ENCODE data around the gene ATP6V1B1. TPM values are rescaled to one million over a fixed set of nuclear protein-coding genes. Genes with fewer than 3 reads are reported as not detected.

Gene ATP6V1B1
- total and polyA plus RNA-seq, 2 experiments from 2014 or later = not detected

DNA sequence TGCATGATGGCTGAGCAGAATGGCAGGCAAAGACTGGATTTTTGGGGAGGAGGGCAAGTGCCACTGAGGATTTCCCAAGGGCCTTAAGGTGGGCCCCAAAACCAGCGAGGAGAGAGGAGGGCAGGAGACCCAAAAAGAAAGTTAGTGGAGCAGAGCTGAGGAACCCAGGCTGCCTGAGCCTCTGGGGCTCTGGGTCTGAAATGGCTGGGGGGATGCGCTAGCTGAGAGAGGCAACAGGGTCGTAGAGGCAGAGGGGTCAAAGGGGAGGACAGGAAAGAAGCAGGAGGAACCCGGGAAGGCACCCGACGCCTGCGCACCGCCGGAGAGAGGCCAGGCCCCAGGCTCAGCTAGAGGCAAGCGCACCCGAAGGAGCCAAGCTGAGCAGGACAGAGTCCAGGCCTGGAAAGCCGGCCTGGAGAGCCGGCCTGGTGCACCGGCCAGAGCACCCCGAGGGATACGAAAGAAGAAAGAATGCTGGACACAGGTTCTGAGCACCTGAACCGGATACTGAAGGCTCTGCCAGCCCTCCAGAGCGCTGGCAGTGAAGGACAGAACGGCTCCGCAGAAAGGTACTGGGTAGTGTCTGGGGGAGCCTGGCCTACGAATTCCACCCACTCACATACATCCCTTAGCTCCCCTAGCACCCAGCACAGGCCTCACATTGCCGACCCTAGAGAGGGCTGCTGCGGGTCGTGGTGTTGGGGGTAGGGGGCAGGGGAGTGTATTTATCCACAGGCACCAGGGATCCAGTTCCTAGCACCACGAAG lies 39.5 kb upstream of the ATP6V1B1 start:
- Histone ChIP-seq H3K27me3 (ENCODE audit: insufficient read depth) (peaks cover 100% of the 10 kb centered on the region), H3K4me2 (peak overlapping the region; percentile 69), H2AFZ (no peak overlapping the region), H4K20me1 (replicated peaks; ENCODE audit: insufficient read depth) (peaks cover 25% of the 10 kb centered on the region), H3F3A (replicated peaks; ENCODE audit: low read depth) (0 out of 2 replicates have a peak, but pooled peaks cover 9% of the 10 kb centered on the region), H3K36me3 (ENCODE audit: insufficient read depth) (no peaks in the 10 kb centered on the region), H3K4me1 (ENCODE audit: insufficient read depth) (peaks cover 34% of the 10 kb centered on the region), H3K79me2 (replicated peaks; ENCODE audit: insufficient read depth) (no peaks in the 10 kb centered on the region), H3K27ac (ENCODE audit: low read depth) (no peak overlapping the region), H3K9me2 (ENCODE audit: insufficient read depth) (no peaks in the 10 kb centered on the region), H3K4me3 (peak overlapping the region; percentile 22; the same call in 1 of the 2 replicates)
- Mint-ChIP-seq H3K27ac (no peak overlapping the region), H3K9me3 (no peaks in the 10 kb centered on the region; the same call in 2 of the 3 replicates), H3K4me1 (peaks cover 48% of the 10 kb centered on the region), H3K36me3 (ENCODE audit: low read depth) (no peaks in the 10 kb centered on the region; the same call in 2 of the 3 replicates), H3K4me3 (peak overlapping the region; percentile 21; the same call in 1 of the 3 replicates), H3K27me3 (ENCODE audit: insufficient read depth, low read depth, poor library complexity) (peaks cover 100% of the 10 kb centered on the region)
- TF ChIP-seq EZH2 (IDR thresholded peaks at IDR 0.05; ENCODE audit: low read depth, unreplicated experiment) = peak; percentile 67
- TF ChIP-seq, protein P1, sequence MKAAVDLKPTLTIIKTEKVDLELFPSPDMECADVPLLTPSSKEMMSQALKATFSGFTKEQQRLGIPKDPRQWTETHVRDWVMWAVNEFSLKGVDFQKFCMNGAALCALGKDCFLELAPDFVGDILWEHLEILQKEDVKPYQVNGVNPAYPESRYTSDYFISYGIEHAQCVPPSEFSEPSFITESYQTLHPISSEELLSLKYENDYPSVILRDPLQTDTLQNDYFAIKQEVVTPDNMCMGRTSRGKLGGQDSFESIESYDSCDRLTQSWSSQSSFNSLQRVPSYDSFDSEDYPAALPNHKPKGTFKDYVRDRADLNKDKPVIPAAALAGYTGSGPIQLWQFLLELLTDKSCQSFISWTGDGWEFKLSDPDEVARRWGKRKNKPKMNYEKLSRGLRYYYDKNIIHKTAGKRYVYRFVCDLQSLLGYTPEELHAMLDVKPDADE (IDR thresholded peaks at IDR 0.05) = no peak
- TF ChIP-seq, protein P2, sequence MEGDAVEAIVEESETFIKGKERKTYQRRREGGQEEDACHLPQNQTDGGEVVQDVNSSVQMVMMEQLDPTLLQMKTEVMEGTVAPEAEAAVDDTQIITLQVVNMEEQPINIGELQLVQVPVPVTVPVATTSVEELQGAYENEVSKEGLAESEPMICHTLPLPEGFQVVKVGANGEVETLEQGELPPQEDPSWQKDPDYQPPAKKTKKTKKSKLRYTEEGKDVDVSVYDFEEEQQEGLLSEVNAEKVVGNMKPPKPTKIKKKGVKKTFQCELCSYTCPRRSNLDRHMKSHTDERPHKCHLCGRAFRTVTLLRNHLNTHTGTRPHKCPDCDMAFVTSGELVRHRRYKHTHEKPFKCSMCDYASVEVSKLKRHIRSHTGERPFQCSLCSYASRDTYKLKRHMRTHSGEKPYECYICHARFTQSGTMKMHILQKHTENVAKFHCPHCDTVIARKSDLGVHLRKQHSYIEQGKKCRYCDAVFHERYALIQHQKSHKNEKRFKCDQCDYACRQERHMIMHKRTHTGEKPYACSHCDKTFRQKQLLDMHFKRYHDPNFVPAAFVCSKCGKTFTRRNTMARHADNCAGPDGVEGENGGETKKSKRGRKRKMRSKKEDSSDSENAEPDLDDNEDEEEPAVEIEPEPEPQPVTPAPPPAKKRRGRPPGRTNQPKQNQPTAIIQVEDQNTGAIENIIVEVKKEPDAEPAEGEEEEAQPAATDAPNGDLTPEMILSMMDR (conservative IDR thresholded peaks at IDR 0.05; ENCODE audit: low read depth in 2 of 2) = no peak
- no peak for TF ChIP-seq ZNF331 (CRISPR knock-in tag; IDR thresholded peaks at IDR 0.05; ENCODE audit: low read depth)
- peak; percentile 75 for TF ChIP-seq EZH2phosphoT487 (IDR thresholded peaks at IDR 0.05; ENCODE audit: unreplicated experiment)
- TF ChIP-seq POLR2AphosphoS5 (IDR thresholded peaks at IDR 0.05; ENCODE audit: low read depth) = no peak
- TF ChIP-seq CREB1 (CRISPR knock-in tag; IDR thresholded peaks at IDR 0.05; ENCODE audit: low read depth) = no peak
- DNase-seq (ENCODE audit: low spot score) (no peak), ATAC-seq (no peak)

DNA sequence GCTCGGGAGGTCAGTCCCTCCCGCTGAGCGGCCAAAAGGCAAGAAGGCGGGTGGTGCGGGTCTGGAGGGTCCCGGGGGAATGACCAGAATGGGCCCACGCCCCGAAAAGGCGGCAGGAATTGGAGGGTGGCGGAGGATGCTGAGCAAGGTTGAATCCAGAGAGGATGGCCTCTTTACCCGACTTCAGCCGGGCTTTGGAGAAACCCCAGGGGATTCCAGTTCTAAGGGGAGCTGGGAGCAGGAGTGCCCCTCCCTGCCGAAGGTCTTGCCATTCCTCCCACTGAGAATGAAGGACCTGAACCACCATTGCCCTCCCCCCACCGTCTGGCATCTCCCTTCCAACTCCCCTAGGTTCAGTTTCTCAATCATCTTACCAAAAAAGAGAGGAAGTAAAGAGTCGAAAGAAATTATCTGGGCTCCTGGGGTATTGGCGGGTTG lies 38.9 kb upstream of the ATP6V1B1 start:
- peak; percentile 99 for TF ChIP-seq EZH2 (IDR thresholded peaks at IDR 0.05; ENCODE audit: low read depth, unreplicated experiment)
- TF ChIP-seq JUNB (IDR thresholded peaks at IDR 0.05; ENCODE audit: unreplicated experiment) = no peak
- ATAC-seq = no peak
- peaks cover 51% of the 10 kb centered on the region for H3K4me1 Mint-ChIP-seq

More for the DNA sequence above, 38.9 kb upstream of the ATP6V1B1 start:
- H3K4me2 ChIP-seq = peak overlapping the region; percentile 69
- H3F3A ChIP-seq (replicated peaks; ENCODE audit: low read depth) = 0 out of 2 replicates have a peak, but pooled peaks cover 7% of the 10 kb centered on the region
- peaks cover 100% of the 10 kb centered on the region for H3K27me3 ChIP-seq (ENCODE audit: insufficient read depth)
- peaks cover 35% of the 10 kb centered on the region for H3K4me1 ChIP-seq (ENCODE audit: insufficient read depth)
- peak; percentile 66 for DNase-seq (ENCODE audit: low spot score)
- H2AFZ ChIP-seq = no peak overlapping the region
- H3K79me2 ChIP-seq (replicated peaks; ENCODE audit: insufficient read depth) = no peaks in the 10 kb centered on the region
- peaks cover 23% of the 10 kb centered on the region for H4K20me1 ChIP-seq (replicated peaks; ENCODE audit: insufficient read depth)
- H3K4me3 ChIP-seq = peak overlapping the region; percentile 22
- Mint-ChIP-seq H3K9me3 (no peaks in the 10 kb centered on the region; the same call in 2 of the 3 replicates), H3K27ac (no peak overlapping the region), H3K27me3 (ENCODE audit: insufficient read depth, low read depth, poor library complexity) (peaks cover 100% of the 10 kb centered on the region), H3K4me3 (no peak overlapping the region; the same call in 2 of the 3 replicates), H3K36me3 (ENCODE audit: low read depth) (no peaks in the 10 kb centered on the region; the same call in 2 of the 3 replicates)
- no peaks in the 10 kb centered on the region for H3K9me2 ChIP-seq (ENCODE audit: insufficient read depth)
- no peak overlapping the region for H3K27ac ChIP-seq (ENCODE audit: low read depth)
- H3K36me3 ChIP-seq (ENCODE audit: insufficient read depth) = no peaks in the 10 kb centered on the region
